ENCODE results near the gene PLEKHG3.

Gene PLEKHG3

DNA sequence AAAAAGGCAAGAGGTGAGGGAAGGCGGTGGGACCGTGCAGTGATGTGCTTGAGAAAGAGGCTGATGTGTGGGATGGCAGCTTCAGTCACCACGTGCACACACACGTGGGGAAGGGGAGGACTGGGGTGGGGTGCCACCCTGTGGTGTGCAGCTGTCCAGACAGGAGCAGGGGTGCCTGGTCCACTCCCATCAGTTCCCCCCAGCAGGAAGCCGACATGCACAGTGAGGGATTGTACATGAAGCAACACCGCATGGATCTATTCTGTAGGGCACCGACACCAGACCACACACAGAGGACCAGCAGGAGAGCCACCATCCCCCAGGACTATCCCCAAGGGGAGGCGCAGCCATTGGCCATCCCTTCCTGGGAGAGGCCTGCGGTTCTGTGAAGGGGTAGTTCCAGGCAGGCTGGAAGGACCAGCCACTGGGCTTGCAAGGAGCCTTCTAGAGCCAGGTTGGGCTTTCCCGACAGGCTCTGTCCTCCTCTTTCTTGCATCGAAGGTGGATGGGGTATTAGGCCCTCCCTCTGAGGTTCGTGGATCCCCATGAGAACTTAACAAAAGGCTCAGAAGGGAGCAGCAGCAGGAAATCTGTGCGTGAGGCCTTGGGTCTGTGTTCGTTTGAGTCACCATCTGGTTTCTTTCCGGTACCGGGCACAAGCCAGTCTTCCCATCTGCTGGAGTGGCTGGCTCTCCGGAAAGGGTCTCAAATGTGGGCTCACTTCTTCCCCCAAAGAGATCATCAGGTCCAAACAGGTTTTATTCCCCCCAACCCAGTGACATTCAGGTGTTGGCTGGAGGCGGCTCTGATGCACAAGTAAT lies 59.8 kb downstream of the PLEKHG3 start:
- no peak for DNase-seq (ENCODE audit: low read depth)

DNA sequence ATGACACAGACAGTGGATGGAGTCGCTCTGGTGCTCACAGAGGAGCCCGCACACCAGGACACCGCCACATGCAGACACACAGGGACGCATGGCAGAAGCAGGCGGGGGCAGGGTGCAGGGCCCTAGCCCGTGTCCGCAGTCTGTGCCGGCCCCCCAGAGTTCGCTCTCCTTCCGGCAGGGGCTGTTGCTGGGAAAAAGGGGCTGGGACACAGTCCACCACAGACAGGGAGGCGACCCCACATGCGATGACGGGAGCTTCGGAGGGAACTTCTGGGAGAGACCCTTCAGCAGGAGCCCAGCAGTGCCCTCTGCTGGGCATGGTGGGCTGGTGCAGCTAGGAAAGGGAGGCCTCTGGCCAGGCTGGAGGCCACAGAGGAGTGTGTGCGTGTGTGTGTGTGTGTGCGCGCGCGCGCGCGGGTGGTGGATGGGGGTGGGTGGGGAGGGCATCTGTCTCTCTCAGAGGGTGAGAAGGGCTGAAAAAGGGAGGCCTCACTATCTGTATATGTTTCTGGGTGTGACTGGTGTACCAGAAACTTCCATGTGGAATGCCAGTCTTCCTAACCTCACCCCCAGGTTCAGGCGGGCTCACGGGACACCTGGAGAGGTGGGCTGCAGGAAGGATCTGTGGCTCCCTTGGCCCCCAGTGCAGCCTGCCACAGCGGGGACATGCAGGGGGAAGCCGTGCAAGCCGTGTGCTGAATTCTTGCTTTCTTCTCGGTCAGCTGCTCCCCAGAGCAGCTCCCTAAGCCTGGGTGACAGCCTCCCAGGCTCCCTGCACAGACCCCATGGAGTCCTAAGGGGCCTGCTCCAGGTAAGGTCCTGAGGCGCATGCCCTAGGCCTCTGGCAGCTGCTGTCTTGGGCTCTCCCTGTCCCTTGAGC lies 60.7 kb downstream of the PLEKHG3 start:
- peak; percentile 66 for DNase-seq (ENCODE audit: low read depth)

DNA sequence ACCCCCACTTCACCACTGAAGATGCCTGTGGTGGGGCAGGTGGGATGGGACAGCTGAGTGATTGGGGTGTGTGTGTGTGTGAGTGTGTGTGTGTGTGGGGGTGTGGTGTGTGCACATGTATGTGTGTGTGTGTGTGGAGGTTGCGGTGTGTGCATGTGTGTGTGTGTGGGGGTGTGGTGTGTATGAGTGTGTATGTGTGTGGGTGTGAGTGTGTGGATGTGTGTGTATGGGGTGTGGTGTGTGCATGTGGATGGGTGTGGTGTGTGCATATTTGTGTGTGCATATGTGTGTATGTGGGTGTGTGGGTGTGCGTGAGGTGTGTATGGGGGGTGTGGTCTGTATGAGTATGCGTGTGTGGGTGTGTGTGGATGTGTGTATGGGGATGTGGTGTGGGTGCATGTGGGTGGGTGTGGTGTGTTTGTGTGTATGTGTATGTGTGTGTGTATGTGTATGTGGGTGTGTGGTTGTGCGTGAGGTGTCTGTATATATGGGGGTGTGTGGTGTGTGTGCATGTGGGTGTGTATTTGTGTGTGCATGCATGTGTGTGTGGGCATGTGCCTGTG lies 61.6 kb downstream of the PLEKHG3 start:
- DNase-seq (ENCODE audit: low read depth), result no peak

GRCh38 chr14:64766430-64767151 lies 62.4 kb downstream of the PLEKHG3 start:
- DNase-seq (ENCODE audit: low read depth), result no peak

DNA sequence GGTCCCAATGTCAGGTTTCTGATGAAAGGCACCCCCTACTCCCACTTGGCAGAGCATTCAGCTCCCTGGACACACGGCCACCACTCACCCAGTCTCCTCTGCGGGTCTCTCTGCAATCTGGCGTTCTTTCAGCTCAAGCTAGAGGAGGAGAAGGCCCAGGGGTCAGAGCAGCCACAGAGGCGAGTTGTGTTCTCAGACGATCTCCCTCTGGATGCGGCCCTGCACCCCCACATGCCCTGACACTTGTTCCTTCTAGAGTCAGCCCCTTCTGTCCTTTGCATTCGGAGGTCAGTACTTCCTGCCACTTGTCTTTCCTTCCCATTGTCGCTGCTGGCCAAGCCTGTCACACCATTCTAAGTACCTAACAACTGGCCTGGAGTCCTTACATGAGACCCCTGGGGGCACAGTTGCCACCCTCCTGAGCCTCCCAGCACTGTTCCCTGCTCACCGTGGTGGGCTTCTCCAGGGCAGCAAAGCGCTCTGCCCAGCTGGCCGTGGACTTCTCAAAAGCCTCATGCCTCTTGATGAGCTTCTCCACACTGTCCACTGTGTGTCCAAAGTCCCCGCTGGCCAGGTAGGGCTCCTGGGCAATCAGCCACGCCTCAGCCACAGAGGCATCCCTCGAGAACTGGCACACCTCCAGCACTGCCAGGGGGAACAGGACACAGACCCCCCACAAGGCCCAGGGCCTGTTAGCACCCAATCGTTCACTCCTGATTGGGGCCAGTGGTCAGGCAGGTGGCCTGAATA lies 63.2 kb downstream of the PLEKHG3 start:
- DNase-seq (ENCODE audit: low read depth), result no peak

- no peak for DNase-seq (ENCODE audit: low read depth)
Observed at GRCh38 chr14:64768401-64769095, 64.3 kb downstream of the PLEKHG3 start.

GRCh38 chr14:64769096-64770020 lies 65.1 kb downstream of the PLEKHG3 start:
- DNase-seq (ENCODE audit: low read depth), result no peak

- no peak for DNase-seq (ENCODE audit: low read depth)
Observed at GRCh38 chr14:64770751-64771150, 66.5 kb downstream of the PLEKHG3 start.

- no peak for DNase-seq (ENCODE audit: low read depth)
Observed at GRCh38 chr14:64771161-64771560, 66.9 kb downstream of the PLEKHG3 start.

DNA sequence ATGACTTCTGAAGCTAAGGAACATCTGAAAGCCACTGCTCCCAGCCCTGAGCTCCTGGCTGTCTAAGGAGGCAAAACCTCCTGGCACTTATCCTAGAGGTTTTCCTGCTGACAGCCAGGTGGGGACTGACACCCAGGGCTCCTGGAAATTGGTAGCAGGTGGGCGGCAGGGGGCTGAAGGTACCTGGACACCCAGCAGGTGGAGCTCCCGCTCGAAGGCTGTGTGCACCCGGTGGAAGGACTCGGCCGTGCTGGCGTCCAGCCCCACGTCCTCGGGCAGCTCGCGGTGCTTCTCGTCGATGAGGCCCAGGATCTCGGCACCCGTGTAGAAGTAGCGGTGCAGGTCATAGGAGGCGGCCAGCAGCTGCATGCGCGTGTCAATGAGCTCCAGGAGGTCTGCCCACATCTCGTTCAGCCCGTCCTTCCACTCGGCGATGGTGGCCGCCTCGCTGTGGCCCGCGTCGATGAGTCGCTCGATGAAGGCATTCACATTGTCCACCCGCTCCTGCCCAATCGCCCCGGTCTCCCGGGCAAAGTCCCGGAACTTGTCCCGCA lies 68.2 kb downstream of the PLEKHG3 start:
- DNase-seq (ENCODE audit: low read depth), result no peak

GRCh38 chr14:64773046-64773445 lies 68.8 kb downstream of the PLEKHG3 start:
- no peak for DNase-seq (ENCODE audit: low read depth)

DNA sequence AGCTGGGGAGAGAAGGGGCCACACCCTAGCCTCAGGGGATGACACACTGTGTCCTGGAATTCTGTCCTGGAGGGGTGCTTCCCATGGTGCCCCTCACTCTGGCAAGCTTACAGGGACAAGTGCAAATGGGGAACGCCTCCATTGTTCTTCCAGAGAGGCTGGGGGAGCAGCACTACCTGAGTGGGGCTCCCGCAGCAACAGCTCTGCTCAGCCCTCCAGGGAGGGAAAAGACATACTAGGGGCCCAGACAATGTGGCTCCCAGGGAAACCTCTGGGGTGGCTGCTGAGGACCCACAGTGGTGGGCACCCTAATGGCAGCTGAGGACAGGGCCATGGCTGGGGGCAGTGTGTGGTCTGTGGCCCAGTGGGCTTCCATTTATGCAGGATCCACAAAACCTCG lies 69.4 kb downstream of the PLEKHG3 start:
- no peak for DNase-seq (ENCODE audit: low read depth)

DNA sequence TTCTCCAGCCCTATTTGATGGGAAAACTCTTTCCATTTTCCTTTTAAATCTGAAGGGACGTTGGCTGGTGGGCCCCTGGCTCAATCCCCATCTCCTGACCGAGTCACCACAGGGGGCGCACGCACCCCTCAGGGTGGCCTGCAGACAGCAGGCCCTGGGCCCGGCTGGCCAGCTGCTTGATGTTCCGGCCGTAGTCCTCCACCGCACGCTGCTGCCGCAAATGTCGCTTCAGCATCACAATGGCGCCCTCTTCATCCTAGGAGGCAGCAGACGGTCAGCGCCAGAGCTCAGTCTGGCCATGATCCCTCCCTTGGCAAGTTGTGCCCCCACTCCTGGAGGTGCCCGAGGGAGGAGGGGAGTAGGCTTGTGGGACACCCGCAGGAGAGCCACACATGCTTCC lies 70.0 kb downstream of the PLEKHG3 start:
- no peak for DNase-seq (ENCODE audit: low read depth)

- DNase-seq (ENCODE audit: low read depth), result no peak
Observed at GRCh38 chr14:64775081-64775777, 71.0 kb downstream of the PLEKHG3 start.

DNA sequence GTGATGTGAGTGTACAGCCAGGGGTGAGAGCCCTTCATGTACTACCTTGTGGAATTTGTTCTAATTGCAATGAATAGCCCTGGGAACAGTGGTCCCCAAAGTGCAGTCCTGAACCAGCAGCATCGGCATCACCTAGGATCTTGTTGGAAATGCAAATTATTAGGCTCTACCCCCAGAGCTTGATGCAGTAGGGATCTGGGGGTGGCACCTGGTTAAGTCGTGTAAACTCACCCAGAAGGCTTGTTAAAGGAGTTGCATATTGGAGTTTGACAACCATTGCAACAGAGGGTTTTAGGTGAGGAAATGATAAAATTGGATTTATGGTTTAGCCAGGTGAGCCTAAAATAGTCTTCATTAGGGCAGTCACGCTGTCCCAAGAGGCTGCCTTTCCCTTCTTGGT lies 73.2 kb downstream of the PLEKHG3 start:
- no peak for DNase-seq (ENCODE audit: low read depth)

DNA sequence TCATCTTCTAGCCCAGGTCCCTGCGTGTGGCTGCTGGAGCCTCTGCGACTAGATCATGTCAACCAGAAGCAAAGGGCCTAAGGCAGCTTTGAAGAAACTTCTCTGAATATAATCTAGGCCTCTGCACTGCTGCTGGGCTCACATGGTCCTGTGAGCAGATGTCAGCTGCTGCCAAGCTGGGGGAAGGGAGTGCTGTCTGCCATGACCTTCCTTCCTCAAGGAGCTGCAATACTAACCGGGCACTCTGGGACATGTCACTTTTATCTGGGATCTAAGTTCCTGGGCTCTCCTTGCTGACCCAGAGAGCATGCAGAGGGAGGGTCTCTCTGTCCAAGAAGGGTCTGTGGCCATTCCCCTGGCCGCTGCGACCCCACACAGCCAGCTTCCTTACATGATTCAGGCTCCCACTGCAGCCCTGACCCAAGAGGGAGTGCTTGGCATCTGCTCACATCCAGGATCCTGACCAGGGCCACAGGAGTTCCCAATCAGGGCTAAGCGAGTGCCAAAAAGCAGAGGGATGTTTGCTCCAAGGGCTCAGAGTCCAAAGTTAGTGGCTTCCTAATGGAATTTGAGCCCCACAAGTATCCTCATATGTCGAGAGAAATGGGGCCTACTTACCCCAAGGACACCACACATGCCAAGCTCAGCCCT lies 74.0 kb downstream of the PLEKHG3 start:
- no peak for DNase-seq (ENCODE audit: low read depth)

DNA sequence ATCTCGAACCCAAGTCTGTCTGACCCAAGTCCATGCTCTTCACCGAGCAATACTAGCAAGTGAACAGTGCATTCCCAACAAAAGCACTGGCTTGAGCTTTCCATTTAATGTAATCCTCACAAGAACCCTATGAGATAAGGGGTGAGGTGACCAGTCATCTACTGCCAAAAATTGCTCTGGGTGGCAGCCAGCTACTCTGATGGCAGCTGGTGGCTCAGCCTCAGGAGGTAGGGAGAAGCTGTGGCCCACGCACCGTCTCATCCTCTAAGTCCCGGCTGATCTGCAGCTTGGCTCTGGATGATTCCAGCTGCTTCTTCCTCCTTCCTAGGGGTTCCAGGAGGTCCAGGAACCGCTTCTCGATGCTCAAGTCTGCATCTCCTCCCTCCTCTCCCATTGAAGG lies 75.2 kb downstream of the PLEKHG3 start:
- DNase-seq (ENCODE audit: low read depth), result no peak

GRCh38 chr14:64782196-64782595 lies 78.0 kb downstream of the PLEKHG3 start:
- DNase-seq (ENCODE audit: low read depth), result no peak
